Naive B cell (primary cell): ENCODE measurements around the gene FLT3. TPM values are rescaled to one million over a fixed set of nuclear protein-coding genes. Genes with fewer than 3 reads are reported as not detected.

Experiments used
- ATAC-seq, 2 donors: fragments of 150-1000 bp; cut with Tn5 transposase; 2 replicates each; pipeline ENCODE4 v1.10.0; 2021; ENCODE audit warnings: low read depth in 2 of 2, mild to moderate bottlenecking in 2 of 2, moderate library complexity in 2 of 2
- DNase-seq: peaks from one replicate; pipeline ENCODE4 v3.0.0; 2022
- H3K27ac Mint-ChIP-seq, 6 donors: one replicate each; pipeline ENCODE4 v1.8.0; 2020 to 2022; ENCODE audit warnings: mild to moderate bottlenecking in 6 of 6, mixed read lengths in 6 of 6, moderate library complexity in 5 of 6, inconsistent platforms in 2 of 6
- H3K27me3 Mint-ChIP-seq, 3 donors: one replicate each; pipeline ENCODE4 v1.8.0; 2021 to 2022; ENCODE audit warnings: mixed read lengths in 3 of 3, mild to moderate bottlenecking in 1 of 3
- H3K36me3 Mint-ChIP-seq, 2 donors: one replicate each; pipeline ENCODE4 v1.8.0; 2020 to 2022; ENCODE audit warnings: mixed read lengths in 2 of 2, inconsistent platforms in 1 of 2, mild to moderate bottlenecking in 1 of 2
- H3K4me1 Mint-ChIP-seq, 3 donors: one replicate each; pipeline ENCODE4 v1.8.0; 2020 to 2022; ENCODE audit warnings: mixed read lengths in 3 of 3, inconsistent platforms in 1 of 3, mild to moderate bottlenecking in 1 of 3, moderate library complexity in 1 of 3
- H3K4me3 Mint-ChIP-seq, 8 donors: one replicate each; pipeline ENCODE4 v1.8.0; 2020 to 2022; ENCODE audit warnings: mild to moderate bottlenecking in 8 of 8, mixed read lengths in 8 of 8, moderate library complexity in 8 of 8, inconsistent platforms in 2 of 8
- H3K9me3 Mint-ChIP-seq, 7 donors: one replicate each; pipeline ENCODE4 v1.8.0; 2020 to 2022; ENCODE audit warnings: mixed read lengths in 7 of 7, mild to moderate bottlenecking in 5 of 7, inconsistent platforms in 2 of 7, moderate library complexity in 1 of 7
- polyA plus RNA-seq, 6 donors: library from polyadenylated mRNA; unstranded; fragments of 300-500 nt; fragmentation: Illumina TruSeq; gene quantifications; one replicate each; pipeline ENCODE4 v1.2.3, GENCODE V29; 2021; ENCODE audit warnings: low read depth in 6 of 6

FLT3 gene
- polyA plus RNA-seq, 6 donors from 2014 or later: 0.08 to 0.47 (median 0.36) TPM; not detected in 3

DNA sequence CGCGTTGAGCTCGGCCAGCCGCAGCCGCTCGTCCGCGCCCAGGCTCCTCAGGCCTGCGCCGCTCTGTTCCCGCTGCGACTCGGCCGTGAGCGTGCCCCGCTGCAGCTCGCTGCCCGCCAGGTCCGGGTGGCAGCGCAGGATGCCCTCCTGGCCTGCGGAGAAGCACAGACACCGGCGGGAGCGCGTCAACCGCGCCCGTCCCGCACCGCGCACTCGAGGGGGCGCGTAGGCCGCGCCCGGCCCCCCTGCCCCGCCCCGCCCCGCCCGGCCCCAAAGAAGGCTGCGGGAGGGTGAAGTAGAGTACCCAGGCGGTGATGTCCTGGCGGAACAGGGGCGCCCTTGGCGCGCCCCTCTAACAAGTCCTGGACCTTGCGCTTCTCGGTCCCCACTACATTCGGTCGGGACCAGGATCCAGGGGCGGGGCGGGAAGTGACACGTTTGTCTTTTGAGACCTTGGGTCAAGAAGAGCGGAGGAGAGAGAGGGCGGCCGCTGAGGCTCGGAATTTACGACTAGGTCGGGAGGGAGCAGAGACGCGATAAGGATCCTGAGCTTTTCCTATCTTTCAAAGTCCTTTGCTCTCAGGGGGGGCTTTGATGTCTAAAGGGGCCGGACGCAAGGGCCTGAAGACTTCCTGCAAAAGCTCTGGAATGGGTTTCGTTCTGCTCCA lies 121.9 kb downstream of the FLT3 start:
- Mint-ChIP-seq H3K36me3 (no peaks in the 10 kb centered on the region), H3K27me3 (peaks cover 84 to 97% (median 92%) of the 10 kb centered on the region in 3 donors), H3K4me3 (peak overlapping the region in 7 of 8 donors; percentile 17 to 85 (median 66)), H3K4me1 (peaks cover 20 to 39% (median 38%) of the 10 kb centered on the region in 3 donors), H3K9me3 (peaks cover 0 to 2% (median 0%) of the 10 kb centered on the region in 7 donors), H3K27ac (peak overlapping the region in 2 of 6 donors; percentile 80 to 86)
- DNase-seq (no peak), ATAC-seq (no peak)

- peaks cover 0 to 2% (median 0%) of the 10 kb centered on the region in 7 donors for H3K9me3 Mint-ChIP-seq
- H3K4me1 Mint-ChIP-seq: peaks cover 20 to 39% (median 38%) of the 10 kb centered on the region in 3 donors
- ATAC-seq (no peak), DNase-seq (no peak)
- H3K27ac Mint-ChIP-seq: peak overlapping the region in 3 of 6 donors; percentile 76 to 93 (median 90)
- H3K4me3 Mint-ChIP-seq: peak overlapping the region in 7 of 8 donors; percentile 30 to 80 (median 61)
- H3K36me3 Mint-ChIP-seq: no peaks in the 10 kb centered on the region
- peaks cover 85 to 96% (median 89%) of the 10 kb centered on the region in 3 donors for H3K27me3 Mint-ChIP-seq
Observed at GRCh38 chr13:27977476-27978300, 122.7 kb downstream of the FLT3 start.

- Mint-ChIP-seq H3K27me3 (peaks cover 75 to 94% (median 80%) of the 10 kb centered on the region in 3 donors), H3K9me3 (peaks cover 0 to 2% (median 0%) of the 10 kb centered on the region in 7 donors), H3K4me1 (peaks cover 20 to 39% (median 38%) of the 10 kb centered on the region in 3 donors), H3K4me3 (peak overlapping the region in 3 of 8 donors; percentile 37 to 69 (median 37)), H3K36me3 (no peaks in the 10 kb centered on the region), H3K27ac (peak overlapping the region in 2 of 6 donors; percentile 20 to 65)
- DNase-seq (no peak), ATAC-seq (peak in 1 of 2 donors; percentile 6)
Observed at GRCh38 chr13:27976362-27977091, 123.8 kb downstream of the FLT3 start.

- no peak for DNase-seq
- Mint-ChIP-seq H3K27me3 (peaks cover 68 to 94% (median 80%) of the 10 kb centered on the region in 3 donors), H3K4me1 (peaks cover 22 to 40% (median 39%) of the 10 kb centered on the region in 3 donors), H3K4me3 (peak overlapping the region in 7 of 8 donors; percentile 23 to 71 (median 37)), H3K9me3 (peaks cover 0 to 3% (median 0%) of the 10 kb centered on the region in 7 donors), H3K27ac (peak overlapping the region in 3 of 6 donors; percentile 65 to 84 (median 82)), H3K36me3 (no peaks in the 10 kb centered on the region)
- no peak for ATAC-seq
Observed at GRCh38 chr13:27975564-27976361, 124.6 kb downstream of the FLT3 start.

DNA sequence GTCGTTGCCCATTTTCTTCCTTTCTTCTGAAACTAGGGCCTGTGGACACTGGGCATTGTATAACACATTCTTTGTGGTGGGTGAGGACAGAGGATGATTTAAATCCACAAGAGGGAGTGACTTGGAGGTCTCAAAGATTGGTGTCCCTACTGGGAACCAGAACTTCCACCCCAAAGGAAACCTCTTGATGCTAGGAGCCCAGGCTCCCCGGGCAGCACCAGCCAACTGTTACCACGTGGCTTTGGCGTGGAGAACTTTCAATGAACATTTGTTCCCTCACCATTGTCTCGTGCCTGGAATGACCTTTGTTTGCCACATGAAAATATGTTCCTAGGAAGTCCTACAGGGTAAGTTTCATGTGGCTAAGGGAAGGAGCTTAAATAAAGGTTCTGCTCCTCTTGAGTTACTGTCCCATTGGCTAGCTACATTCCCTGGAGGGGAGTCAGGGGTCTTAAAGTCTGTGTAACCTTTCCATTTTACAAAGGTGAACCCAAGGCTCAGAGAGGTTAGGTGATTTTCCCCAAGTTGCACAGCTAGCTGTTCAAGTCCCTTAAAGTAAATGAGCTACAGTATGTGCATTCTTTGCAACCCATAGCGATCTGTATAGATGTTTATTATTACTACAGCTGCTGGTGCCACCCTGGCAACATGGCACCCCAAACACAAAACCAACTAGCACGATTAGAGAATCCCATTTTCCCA lies 126.3 kb downstream of the FLT3 start:
- Mint-ChIP-seq H3K36me3 (no peaks in the 10 kb centered on the region), H3K4me1 (peaks cover 22 to 43% (median 41%) of the 10 kb centered on the region in 3 donors), H3K9me3 (peaks cover 0 to 3% (median 0%) of the 10 kb centered on the region in 7 donors), H3K27me3 (peaks cover 68 to 94% (median 80%) of the 10 kb centered on the region in 3 donors), H3K4me3 (peak overlapping the region in 2 of 8 donors; percentile 6 to 9), H3K27ac (peak overlapping the region in 2 of 6 donors; percentile 18 to 59)
- no peak for ATAC-seq
- DNase-seq: no peak

GRCh38 chr13:27973291-27973690 lies 127.1 kb downstream of the FLT3 start:
- ATAC-seq (no peak), DNase-seq (no peak)
- Mint-ChIP-seq H3K27me3 (peaks cover 63 to 93% (median 80%) of the 10 kb centered on the region in 3 donors), H3K4me1 (peaks cover 22 to 42% (median 38%) of the 10 kb centered on the region in 3 donors), H3K36me3 (no peaks in the 10 kb centered on the region), H3K9me3 (peaks cover 0 to 3% (median 0%) of the 10 kb centered on the region in 7 donors), H3K27ac (no peak overlapping the region), H3K4me3 (peak overlapping the region in 2 of 8 donors; percentile 46 to 57)

DNA sequence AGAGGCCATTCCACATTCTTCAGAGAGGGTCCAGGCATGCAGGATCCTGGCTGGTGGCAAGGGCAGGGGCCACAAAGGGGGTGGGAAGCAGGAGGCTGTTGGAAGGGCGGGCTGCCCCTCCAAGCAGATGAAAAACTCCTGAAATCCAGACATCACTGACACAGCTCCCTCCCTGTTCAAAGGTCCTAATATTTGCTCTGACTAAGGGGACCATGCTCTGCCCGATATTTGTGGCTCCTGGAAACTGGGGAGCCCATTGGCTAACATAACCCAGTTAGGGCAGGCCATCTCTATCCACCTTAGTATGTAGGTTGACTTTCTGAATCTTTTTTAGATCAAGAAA lies 127.9 kb downstream of the FLT3 start:
- Mint-ChIP-seq H3K27me3 (peaks cover 67 to 96% (median 82%) of the 10 kb centered on the region in 3 donors), H3K9me3 (peaks cover 0 to 3% (median 0%) of the 10 kb centered on the region in 7 donors), H3K4me3 (no peak overlapping the region), H3K27ac (no peak overlapping the region), H3K36me3 (no peaks in the 10 kb centered on the region), H3K4me1 (peaks cover 28 to 45% (median 42%) of the 10 kb centered on the region in 3 donors)
- ATAC-seq (no peak), DNase-seq (no peak)

- DNase-seq: no peak
- Mint-ChIP-seq H3K27ac (no peak overlapping the region), H3K9me3 (peaks cover 0 to 3% (median 0%) of the 10 kb centered on the region in 7 donors), H3K36me3 (no peaks in the 10 kb centered on the region), H3K27me3 (peaks cover 67 to 96% (median 83%) of the 10 kb centered on the region in 3 donors), H3K4me1 (peaks cover 32 to 49% (median 44%) of the 10 kb centered on the region in 3 donors), H3K4me3 (peak overlapping the region in 3 of 8 donors; percentile 19 to 28 (median 25))
- ATAC-seq: no peak
Observed at GRCh38 chr13:27971776-27972477, 128.4 kb downstream of the FLT3 start.

- Mint-ChIP-seq H3K27ac (no peak overlapping the region), H3K4me1 (peaks cover 35 to 52% (median 46%) of the 10 kb centered on the region in 3 donors), H3K36me3 (no peaks in the 10 kb centered on the region), H3K4me3 (peak overlapping the region in 3 of 8 donors; percentile 19 to 56 (median 28)), H3K27me3 (peaks cover 63 to 96% (median 86%) of the 10 kb centered on the region in 3 donors), H3K9me3 (peaks cover 0 to 3% (median 0%) of the 10 kb centered on the region in 7 donors)
- ATAC-seq (no peak), DNase-seq (no peak)
Observed at GRCh38 chr13:27971236-27971645, 129.1 kb downstream of the FLT3 start.

DNA sequence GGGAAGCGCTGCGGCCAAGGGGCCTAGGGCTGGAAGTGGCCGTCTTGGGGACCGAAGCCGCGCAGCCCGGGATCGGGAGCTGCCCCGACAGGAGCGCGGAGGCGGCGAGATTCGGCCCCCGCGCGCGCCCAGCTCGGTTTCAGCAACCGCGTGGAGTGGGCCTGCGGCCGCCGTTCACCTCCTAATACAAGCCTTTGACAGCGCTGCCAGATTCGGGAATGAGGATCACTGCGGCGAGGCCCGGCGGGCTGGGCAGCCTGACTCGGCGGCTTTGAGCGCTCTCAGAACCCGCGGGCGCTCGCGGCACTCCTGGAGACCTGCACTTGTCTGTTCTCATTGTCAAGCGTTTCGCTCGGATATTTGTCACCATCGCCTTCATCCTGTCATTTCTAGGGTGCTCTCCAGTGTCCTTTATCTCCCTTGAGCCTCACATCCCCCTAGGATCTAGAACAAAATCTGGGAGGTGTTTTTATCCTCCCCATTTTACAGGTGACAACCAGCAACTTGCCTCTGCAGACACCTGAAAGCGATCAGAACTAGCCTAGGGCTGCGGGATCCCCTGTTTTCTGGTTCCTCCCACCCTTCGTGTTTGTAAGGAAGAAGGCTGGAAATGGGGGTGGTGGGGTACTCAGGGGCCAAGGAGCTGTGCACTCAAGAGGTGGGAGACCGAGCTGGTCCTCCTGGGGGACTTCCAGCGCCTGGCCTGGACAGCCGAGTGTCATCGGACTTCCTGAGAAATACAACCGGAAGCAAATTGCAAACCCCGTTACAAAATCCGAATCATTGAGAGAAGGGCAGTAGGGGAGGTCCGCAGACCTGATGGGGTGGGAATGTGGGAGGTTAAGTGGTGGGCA lies 129.8 kb downstream of the FLT3 start:
- H3K9me3 Mint-ChIP-seq: peaks cover 0 to 3% (median 0%) of the 10 kb centered on the region in 7 donors
- ATAC-seq (no peak), DNase-seq (no peak)
- H3K36me3 Mint-ChIP-seq: no peaks in the 10 kb centered on the region
- peaks cover 38 to 52% (median 46%) of the 10 kb centered on the region in 3 donors for H3K4me1 Mint-ChIP-seq
- peak overlapping the region in 5 of 8 donors; percentile 31 to 61 (median 56) for H3K4me3 Mint-ChIP-seq
- H3K27me3 Mint-ChIP-seq: peaks cover 64 to 96% (median 86%) of the 10 kb centered on the region in 3 donors
- H3K27ac Mint-ChIP-seq: peak overlapping the region in 2 of 6 donors; percentile 24 to 65
